GM11168 (cell line): ENCODE measurements around the gene SAG.
"Not testable (repeated sequence)": the region's sequence is repeated elsewhere in the genome, so short reads cannot be mapped to it uniquely, and the experiment has no call there.

Experiments used
- in situ Hi-C: fragments of 300-500 bp; cut with MboI; formaldehyde crosslinking; loops from one replicate; pipeline ENCODE4 v1.12.0; 2022; ENCODE audit warnings: low sequenced_read_pairs; ENCODE audit not compliant: unreplicated experiment

SAG gene

GRCh38 chr2:233374776-233375175 lies 67.2 kb downstream of the SAG start:
- in situ Hi-C loops, result not testable (repeated sequence)

DNA sequence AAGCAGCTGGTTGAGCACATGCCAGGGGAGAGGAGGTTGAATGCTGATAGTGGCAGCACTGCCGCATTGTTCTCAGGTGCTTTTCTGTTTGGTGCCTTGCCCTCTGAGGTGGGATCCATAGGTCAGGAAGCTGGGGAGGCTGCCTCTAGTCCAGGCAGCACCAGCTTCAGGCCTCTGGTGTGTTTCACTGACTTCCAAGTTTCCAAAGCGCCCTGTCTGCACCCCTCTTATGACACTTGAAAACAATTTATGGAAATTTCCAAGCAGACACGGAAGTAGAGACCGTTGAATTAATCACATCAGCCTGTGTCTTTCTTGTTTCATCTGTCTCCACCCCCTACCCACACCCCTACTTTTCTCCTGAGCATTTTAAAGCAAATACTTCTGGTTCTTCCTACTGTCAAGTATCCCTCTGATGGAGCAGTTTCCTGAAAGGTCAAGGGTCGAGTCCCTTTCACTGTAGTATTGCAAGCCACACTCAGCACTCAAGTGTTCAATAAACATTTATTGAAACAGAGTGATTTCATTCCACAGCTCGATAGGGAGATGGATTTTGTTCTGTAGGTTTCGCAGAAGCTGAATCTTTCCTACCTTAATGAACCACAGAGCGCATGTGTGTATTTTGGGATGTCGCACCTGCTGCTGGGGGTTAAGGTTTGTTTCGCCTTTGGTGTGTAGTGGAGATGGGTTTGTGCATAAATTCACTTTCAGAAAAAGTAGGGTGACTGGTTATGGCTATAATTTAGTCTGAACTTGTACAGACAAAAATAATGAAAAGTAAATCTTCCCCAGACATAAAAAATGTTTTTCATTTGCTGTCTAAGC lies 68.1 kb downstream of the SAG start:
- in situ Hi-C loops, result no loop called here

DNA sequence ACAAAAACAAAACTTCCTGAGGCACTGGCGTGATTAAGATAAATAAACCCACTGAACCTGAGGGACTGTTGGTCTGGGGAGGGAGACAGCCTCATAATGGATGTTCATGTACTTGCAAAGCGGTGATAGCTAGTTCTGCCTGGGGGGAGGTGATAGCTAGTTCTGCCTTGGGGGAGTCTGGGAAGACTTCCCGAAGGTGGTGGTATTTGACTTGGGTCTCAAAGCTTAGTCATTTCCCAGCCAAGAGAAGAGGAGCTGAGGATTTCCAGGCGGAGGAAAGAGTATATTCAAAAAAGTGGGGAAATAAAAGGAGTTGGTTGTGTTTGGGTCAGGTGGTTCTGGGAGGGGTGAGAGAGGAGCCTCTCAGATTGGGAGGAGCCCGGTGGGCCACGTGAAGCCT lies 71.4 kb downstream of the SAG start:
- in situ Hi-C loops, result no loop called here

DNA sequence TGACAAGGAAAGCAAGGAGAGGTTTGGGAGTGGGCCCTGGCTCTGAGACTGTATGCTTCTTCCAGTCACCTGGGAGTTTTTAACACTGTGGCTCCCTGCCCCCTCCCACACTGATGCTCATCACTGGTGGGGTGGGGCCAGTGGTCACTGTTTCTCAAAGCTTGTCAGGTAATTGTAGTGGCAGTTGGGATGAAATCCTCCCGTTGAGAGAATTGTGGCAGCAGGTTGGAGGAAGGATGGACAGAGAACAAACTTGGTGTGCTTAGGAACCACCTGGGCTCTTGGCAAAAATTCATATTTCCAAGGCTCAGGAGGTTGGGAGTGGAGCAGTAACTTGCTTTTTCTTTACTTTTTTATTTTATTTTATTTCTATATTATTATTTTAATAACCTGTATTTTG lies 71.8 kb downstream of the SAG start:
- in situ Hi-C loops, result no loop called here

- in situ Hi-C loops, result no loop called here
These were observed 72.7 kb downstream of the SAG start for GRCh38 chr2:233380132-233380895.

DNA sequence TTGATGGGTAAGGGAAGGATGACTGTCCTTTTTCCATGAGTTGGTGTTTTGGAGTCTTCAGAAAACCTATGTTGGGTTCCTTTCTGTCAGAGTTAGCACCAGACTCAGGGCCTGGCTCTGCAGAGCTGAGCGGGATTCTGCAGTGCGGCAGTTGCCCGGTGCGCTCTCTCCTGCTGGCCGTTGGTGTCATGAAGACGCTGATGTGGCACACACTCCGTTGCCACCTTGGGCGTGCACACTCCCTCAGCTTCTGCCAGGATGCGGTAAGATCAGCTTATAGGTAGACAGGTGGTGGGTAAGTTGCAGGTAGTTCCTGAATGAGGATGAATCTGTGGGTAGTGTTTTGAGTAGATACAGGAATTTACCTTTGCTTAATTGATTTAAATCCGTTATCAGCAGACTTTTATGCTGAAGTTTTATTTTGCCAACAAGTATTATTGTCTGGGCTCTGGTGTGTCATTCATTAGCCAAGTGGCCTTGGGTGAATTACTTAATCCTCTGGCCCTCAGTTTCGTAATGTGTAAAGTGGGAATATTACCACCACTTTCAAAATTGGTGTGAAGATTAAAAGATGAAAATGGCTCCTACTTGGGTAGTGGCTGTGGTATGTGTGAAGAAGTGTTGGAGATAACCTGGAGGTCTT lies 73.5 kb downstream of the SAG start:
- in situ Hi-C loops, result no loop called here

- in situ Hi-C loops, result no loop called here
These were observed 74.0 kb downstream of the SAG start for GRCh38 chr2:233381638-233381995.

DNA sequence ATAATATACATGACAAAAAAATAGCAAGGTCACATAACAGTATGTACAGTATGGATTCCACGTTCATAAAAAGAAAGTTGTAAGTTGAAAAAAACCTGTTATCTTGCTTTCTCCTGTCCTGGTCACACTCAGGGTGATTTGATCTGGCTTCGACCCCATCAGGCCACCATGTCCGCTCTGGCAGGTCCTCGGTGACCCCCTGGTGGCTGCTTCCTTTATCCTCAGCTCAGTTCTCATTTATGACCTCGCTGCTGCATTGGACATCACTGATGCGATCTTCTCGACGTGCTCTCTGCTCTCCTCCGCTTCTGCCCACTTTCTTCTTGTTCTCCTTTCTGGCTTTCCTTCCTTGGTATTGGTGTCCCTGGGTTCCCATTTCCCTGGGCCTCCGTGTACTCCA lies 76.4 kb downstream of the SAG start:
- in situ Hi-C loops, result no loop called here

GRCh38 chr2:233384811-233385488 lies 77.3 kb downstream of the SAG start:
- in situ Hi-C loops, result no loop called here

- in situ Hi-C loops, result no loop called here
These were observed 78.0 kb downstream of the SAG start for GRCh38 chr2:233385489-233386044.

DNA sequence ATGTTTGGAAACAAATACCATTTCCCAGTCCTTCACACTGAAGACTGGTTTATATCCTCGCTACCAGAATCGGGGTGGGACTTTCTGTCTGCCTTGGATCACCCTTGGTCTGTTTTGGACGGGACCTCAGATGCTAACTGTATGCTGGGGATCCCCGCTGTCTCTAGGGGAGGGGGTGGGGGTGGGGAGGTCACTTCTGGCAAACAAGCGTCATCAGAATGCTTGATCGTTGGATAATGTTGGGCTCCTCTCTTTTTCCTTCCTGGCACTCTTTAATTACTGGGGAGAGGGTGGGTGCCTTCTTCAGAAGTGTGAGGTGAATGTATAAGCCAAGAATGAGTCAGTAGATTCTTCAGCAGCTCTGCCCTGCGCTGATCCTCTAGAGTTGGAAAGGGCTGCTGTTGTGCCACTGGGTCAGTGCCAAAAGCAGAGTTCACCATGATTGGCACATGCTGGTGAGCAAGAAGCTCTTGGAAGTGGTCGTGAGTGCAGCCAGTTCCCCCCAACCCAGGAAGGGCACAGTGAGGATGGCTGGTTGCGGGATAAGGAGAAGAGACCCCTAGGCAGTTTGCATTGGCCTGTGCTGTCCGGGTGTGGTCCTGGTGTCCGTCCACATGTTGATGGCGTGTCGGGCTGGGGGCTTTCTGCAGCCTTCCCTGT lies 78.9 kb downstream of the SAG start:
- in situ Hi-C loops, result no loop called here

DNA sequence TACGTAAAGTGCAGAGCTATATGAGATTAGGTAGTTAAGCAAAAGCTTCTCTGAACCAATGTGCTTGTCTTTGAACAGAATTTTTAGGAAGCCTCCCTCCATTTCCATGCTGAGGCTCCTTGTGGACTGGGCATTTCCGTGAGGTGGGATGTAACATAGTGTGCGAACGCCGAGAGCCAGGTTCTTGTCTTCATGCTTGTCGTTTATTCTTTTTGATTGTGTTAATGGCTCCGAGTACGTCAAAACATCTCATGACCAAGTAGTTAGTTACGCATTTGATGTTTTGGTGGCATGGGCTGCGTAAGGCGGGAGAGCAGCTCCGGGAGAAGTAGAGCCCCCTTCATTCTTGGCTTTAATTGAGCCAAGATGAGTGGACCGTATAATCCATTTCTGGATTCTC lies 79.6 kb downstream of the SAG start:
- in situ Hi-C loops, result no loop called here

GRCh38 chr2:233387667-233388528 lies 80.3 kb downstream of the SAG start:
- in situ Hi-C loops, result no loop called here

- in situ Hi-C loops, result no loop called here
These were observed 82.0 kb downstream of the SAG start for GRCh38 chr2:233389601-233390125.

GRCh38 chr2:233395687-233396086 lies 88.1 kb downstream of the SAG start:
- in situ Hi-C loops, result no loop called here
